Colonic mucosa (tissue), 4 donors: ENCODE measurements around the gene ANKRD62. TPM values are rescaled to one million over a fixed set of nuclear protein-coding genes. Genes with fewer than 3 reads are reported as not detected.

Experiments used
- DNase-seq: peaks from one replicate; pipeline ENCODE4 v3.0.0-alpha.2; 2020
- H3K27ac ChIP-seq: fragments of 200-600 bp; one replicate; pipeline ENCODE4 v1.8.0; 2021
- H3K27me3 ChIP-seq: fragments of 200-600 bp; one replicate; pipeline ENCODE4 v1.8.0; 2021
- H3K36me3 ChIP-seq: fragments of 200-600 bp; one replicate; pipeline ENCODE4 v1.8.0; 2021
- H3K4me1 ChIP-seq: fragments of 200-600 bp; one replicate; pipeline ENCODE4 v1.8.0; 2021; ENCODE audit warnings: mild to moderate bottlenecking
- H3K4me3 ChIP-seq: fragments of 200-600 bp; one replicate; pipeline ENCODE4 v1.8.0; 2021
- H3K9ac ChIP-seq, 2 donors: one replicate each; pipeline ENCODE4 v1.7.0; 2013; ENCODE audit warnings: control low read depth in 2 of 2, low read depth in 2 of 2, low read length in 2 of 2
- H3K9me3 ChIP-seq: fragments of 200-600 bp; one replicate; pipeline ENCODE4 v1.8.0; 2021
- CTCF ChIP-seq: fragments of 200-600 bp; IDR thresholded peaks from one replicate; pipeline ENCODE4 v1.8.0; 2022; ENCODE audit warnings: antibody characterized with exemption, mild to moderate bottlenecking
- intact Hi-C: fragments of 100-400 bp; cut with DNase I; formaldehyde crosslinking; loops from one replicate; pipeline ENCODE4 v1.14.1; 2022
- total RNA-seq, 2 donors: library from RNA; stranded (reverse); fragmentation: NEBNext Ultra II Directional in 1 of 2; extraction: Animal tissue kit (Norgen Biotek cat#: 25700) in 1 of 2; gene quantifications; one replicate each; pipeline ENCODE4 v1.2.1, GENCODE V29; 2021
- donor health status: healthy.
- donor health status: DM: no; HTN: no; CAD: no.
- donor health status: DM: no; HTN: no; CAD: no.

ANKRD62 gene
- total RNA-seq, 2 donors from 2014 or later, result 0.19 to 0.40 TPM

GRCh38 chr18:12056884-12057402, 36.7 kb upstream of the ANKRD62 start:
- TF ChIP-seq CTCF, result no peak
- intact Hi-C loops, result no loop called here
- Histone ChIP-seq H3K36me3 (no peaks in the 10 kb centered on the region), H3K9me3 (no peaks in the 10 kb centered on the region), H3K9ac (no peak overlapping the region), H3K27ac (no peak overlapping the region), H3K4me1 (no peaks in the 10 kb centered on the region), H3K4me3 (no peak overlapping the region), H3K27me3 (no peaks in the 10 kb centered on the region)
- DNase-seq, result no peak

- no peaks in the 10 kb centered on the region for H3K9me3 ChIP-seq
- intact Hi-C loops, result no loop called here
- no peak for TF ChIP-seq CTCF
- H3K36me3 ChIP-seq, result no peaks in the 10 kb centered on the region
- no peak overlapping the region for H3K9ac ChIP-seq
- H3K4me1 ChIP-seq, result no peaks in the 10 kb centered on the region
- no peak for DNase-seq
- no peak overlapping the region for H3K4me3 ChIP-seq
- H3K27me3 ChIP-seq, result no peaks in the 10 kb centered on the region
- no peak overlapping the region for H3K27ac ChIP-seq
These were observed 36.1 kb upstream of the ANKRD62 start for GRCh38 chr18:12057419-12058039.

- Histone ChIP-seq H3K9ac (no peak overlapping the region), H3K27ac (no peak overlapping the region), H3K27me3 (no peaks in the 10 kb centered on the region), H3K4me1 (no peaks in the 10 kb centered on the region), H3K9me3 (no peaks in the 10 kb centered on the region), H3K36me3 (no peaks in the 10 kb centered on the region), H3K4me3 (no peak overlapping the region)
- no peak for TF ChIP-seq CTCF
- intact Hi-C loops, result no loop called here
- no peak for DNase-seq
These were observed 34.1 kb upstream of the ANKRD62 start for GRCh38 chr18:12059334-12060181.

- H3K36me3 ChIP-seq, result no peaks in the 10 kb centered on the region
- no peak for DNase-seq
- TF ChIP-seq CTCF, result no peak
- no peaks in the 10 kb centered on the region for H3K9me3 ChIP-seq
- no peak overlapping the region for H3K4me3 ChIP-seq
- intact Hi-C loops, result no loop called here
- H3K9ac ChIP-seq, result no peak overlapping the region
- H3K27ac ChIP-seq, result no peak overlapping the region
- H3K4me1 ChIP-seq, result no peaks in the 10 kb centered on the region
- no peaks in the 10 kb centered on the region for H3K27me3 ChIP-seq
These were observed 33.3 kb upstream of the ANKRD62 start for GRCh38 chr18:12060182-12060870.

GRCh38 chr18:12061685-12062084, 32.0 kb upstream of the ANKRD62 start:
- H3K4me1 ChIP-seq, result no peaks in the 10 kb centered on the region
- no peak for TF ChIP-seq CTCF
- no peak overlapping the region for H3K27ac ChIP-seq
- H3K4me3 ChIP-seq, result no peak overlapping the region
- no peaks in the 10 kb centered on the region for H3K36me3 ChIP-seq
- intact Hi-C loops, result no loop called here
- no peaks in the 10 kb centered on the region for H3K27me3 ChIP-seq
- H3K9ac ChIP-seq, result no peak overlapping the region
- no peaks in the 10 kb centered on the region for H3K9me3 ChIP-seq
- DNase-seq, result no peak
